Astrocyte of the spinal cord (primary cell): ENCODE results near the gene SNRNP40.

Source experiments
- DNase-seq: peaks from one replicate; pipeline ENCODE4 v3.0.0; 2011; ENCODE audit warnings: low read depth, low spot score
- H3K4me3 ChIP-seq: 2 replicates; pipeline ENCODE4 v1.5.1; 2011; ENCODE audit warnings: low read depth, mild to moderate bottlenecking, low read length, moderate library complexity
- CTCF ChIP-seq: IDR thresholded peaks from 2 replicates; pipeline ENCODE4 v1.5.1; 2012; ENCODE audit warnings: low read depth, mild to moderate bottlenecking, low read length, inconsistent platforms
- in situ Hi-C: cut with HindIII; loops from 2 replicates; pipeline ENCODE4 v1.10.0; 2017; ENCODE audit warnings: low sequenced_read_pairs

The SNRNP40 gene

GRCh38 chr1:31243501-31244286 is 52.9 kb downstream of the SNRNP40 start:
- no peak overlapping the region for H3K4me3 ChIP-seq
- in situ Hi-C loops, result no loop called here
- DNase-seq, result peak; percentile 7
- TF ChIP-seq CTCF, result no peak

- no peak overlapping the region for H3K4me3 ChIP-seq
- no peak for TF ChIP-seq CTCF
- in situ Hi-C loops, result no loop called here
- DNase-seq, result no peak
Measured at GRCh38 chr1:31241321-31241720, 55.3 kb downstream of the SNRNP40 start.

GRCh38 chr1:31239653-31240241 is 56.8 kb downstream of the SNRNP40 start, which contains the start of gene NKAIN1:
Gene NKAIN1 (minus strand): TSS chr1:31239887. CDS start chr1:31239547, 340 bp downstream.
- H3K4me3 ChIP-seq, result peak within 1 kb of the TSS; percentile 12
- TF ChIP-seq CTCF, result no peak
- in situ Hi-C loops, result no loop called here
- no peak for DNase-seq

- in situ Hi-C loops, result no loop called here
- DNase-seq, result peak; percentile 5
- H3K4me3 ChIP-seq, result peak overlapping the region; percentile 12
- TF ChIP-seq CTCF, result no peak
Measured at GRCh38 chr1:31238986-31239613, 57.5 kb downstream of the SNRNP40 start.

GRCh38 chr1:31238612-31238985 is 58.0 kb downstream of the SNRNP40 start:
- no peak overlapping the region for H3K4me3 ChIP-seq
- in situ Hi-C loops, result no loop called here
- DNase-seq, result no peak
- TF ChIP-seq CTCF, result no peak

GRCh38 chr1:31234870-31235269 is 61.7 kb downstream of the SNRNP40 start:
- TF ChIP-seq CTCF, result no peak
- H3K4me3 ChIP-seq, result no peak overlapping the region
- in situ Hi-C loops, result no loop called here
- DNase-seq, result no peak
